SJSA1 (cell line): ENCODE data around the gene C14orf93. TPM values are rescaled to one million over a fixed set of nuclear protein-coding genes. Genes with fewer than 3 reads are reported as not detected.

Source experiments
- DNase-seq, 2 experiments: peaks; one replicate each; pipeline ENCODE4 v3.0.0-alpha.2; 2015 to 2020; ENCODE audit warnings: low spot score in 2 of 2, low read depth in 1 of 2
- H3K27ac ChIP-seq: fragments of 250-450 bp; sonication (Bioruptor Pico); 2 replicates; pipeline ENCODE4 v1.5.1; 2020; ENCODE audit warnings: mild to moderate bottlenecking, moderate library complexity
- H3K27me3 ChIP-seq: fragments of 250-450 bp; sonication (Bioruptor Pico); replicated peaks from 2 replicates; pipeline ENCODE4 v1.5.1; 2020; ENCODE audit warnings: mild to moderate bottlenecking, moderate library complexity
- H3K36me3 ChIP-seq: fragments of 250-450 bp; sonication (Bioruptor Pico); 2 replicates; pipeline ENCODE4 v1.5.1; 2020; ENCODE audit warnings: mild to moderate bottlenecking
- H3K4me1 ChIP-seq: fragments of 250-450 bp; sonication (Bioruptor Pico); replicated peaks from 2 replicates; pipeline ENCODE4 v1.6.1; 2021; ENCODE audit warnings: mild to moderate bottlenecking
- H3K4me3 ChIP-seq: fragments of 250-450 bp; sonication (Bioruptor Pico); 2 replicates; pipeline ENCODE4 v1.5.1; 2020; ENCODE audit warnings: mild to moderate bottlenecking
- H3K9me3 ChIP-seq: fragments of 250-450 bp; sonication (Bioruptor Pico); replicated peaks from 2 replicates; pipeline ENCODE4 v1.5.1; 2020; ENCODE audit warnings: mild to moderate bottlenecking
- total RNA-seq: library from RNA; depleted of rRNA; stranded (reverse); fragments of >200 nt; shearing (Covaris generic); gene quantifications from 2 replicates; pipeline ENCODE4 v1.2.3, GENCODE V29; 2014

Gene C14orf93
- total RNA-seq, 1 experiment from 2014 or later, result 6.5 TPM

- H3K4me1 ChIP-seq, result peaks cover 11% of the 10 kb centered on the region
- peak overlapping the region; percentile 70 for H3K4me3 ChIP-seq
- H3K27ac ChIP-seq, result peak overlapping the region; percentile 98
- no peaks in the 10 kb centered on the region for H3K27me3 ChIP-seq
- H3K9me3 ChIP-seq, result no peaks in the 10 kb centered on the region
- H3K36me3 ChIP-seq, result peaks cover 36% of the 10 kb centered on the region
- no peak for DNase-seq
Measured at GRCh38 chr14:23035303-23036144, 25.6 kb upstream of the C14orf93 start.

GRCh38 chr14:23034498-23035302 lies 24.8 kb upstream of the C14orf93 start, which contains the start of gene PSMB5:
Gene PSMB5, minus strand, starts transcription at chr14:23034900. Its CDS starts 19 bp downstream, at chr14:23034881.
- Histone ChIP-seq H3K4me3 (peak within 1 kb of the TSS; percentile 70), H3K4me1 (peaks cover 11% of the 10 kb centered on the region), H3K27ac (peak within 1 kb of the TSS; percentile 98), H3K36me3 (peaks cover 44% of the 10 kb centered on the region), H3K27me3 (no peaks in the 10 kb centered on the region), H3K9me3 (no peaks in the 10 kb centered on the region)
- DNase-seq, result peak; percentile 86 to 95

GRCh38 chr14:23033801-23034497 lies 24.0 kb upstream of the C14orf93 start:
- H3K36me3 ChIP-seq, result peaks cover 50% of the 10 kb centered on the region
- peaks cover 11% of the 10 kb centered on the region for H3K4me1 ChIP-seq
- no peak for DNase-seq
- H3K9me3 ChIP-seq, result no peaks in the 10 kb centered on the region
- H3K27ac ChIP-seq, result peak overlapping the region; percentile 98
- no peaks in the 10 kb centered on the region for H3K27me3 ChIP-seq
- peak overlapping the region; percentile 70 for H3K4me3 ChIP-seq

DNA sequence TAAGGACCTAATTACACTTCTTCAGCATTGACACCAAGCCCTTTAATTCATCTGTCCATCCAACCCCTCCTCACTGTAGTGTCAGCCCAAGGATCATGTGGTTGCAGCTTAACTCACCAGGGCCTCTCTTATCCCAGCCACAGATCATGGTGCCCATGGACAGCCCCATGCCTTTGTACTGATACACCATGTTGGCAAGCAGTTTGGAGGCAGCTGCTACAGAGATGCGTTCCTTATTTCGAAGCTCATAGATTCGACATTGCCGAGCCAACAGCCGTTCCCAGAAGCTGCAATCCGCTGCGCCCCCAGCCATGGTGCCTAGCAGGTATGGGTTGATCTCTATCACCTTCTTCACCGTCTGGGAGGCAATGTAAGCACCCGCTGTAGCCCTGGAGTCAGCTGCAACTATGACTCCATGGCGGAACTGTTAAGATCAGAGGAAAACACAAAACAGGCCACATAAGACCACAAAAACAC lies 23.3 kb upstream of the C14orf93 start:
- no peaks in the 10 kb centered on the region for H3K9me3 ChIP-seq
- peaks cover 11% of the 10 kb centered on the region for H3K4me1 ChIP-seq
- H3K27me3 ChIP-seq, result no peaks in the 10 kb centered on the region
- no peak for DNase-seq
- H3K4me3 ChIP-seq, result no peak overlapping the region
- peaks cover 57% of the 10 kb centered on the region for H3K36me3 ChIP-seq
- no peak overlapping the region for H3K27ac ChIP-seq

GRCh38 chr14:23030936-23031335 lies 21.0 kb upstream of the C14orf93 start:
- Histone ChIP-seq H3K27me3 (no peaks in the 10 kb centered on the region), H3K27ac (no peak overlapping the region), H3K4me1 (peaks cover 11% of the 10 kb centered on the region), H3K36me3 (peaks cover 69% of the 10 kb centered on the region), H3K9me3 (no peaks in the 10 kb centered on the region), H3K4me3 (no peak overlapping the region)
- DNase-seq, result no peak

DNA sequence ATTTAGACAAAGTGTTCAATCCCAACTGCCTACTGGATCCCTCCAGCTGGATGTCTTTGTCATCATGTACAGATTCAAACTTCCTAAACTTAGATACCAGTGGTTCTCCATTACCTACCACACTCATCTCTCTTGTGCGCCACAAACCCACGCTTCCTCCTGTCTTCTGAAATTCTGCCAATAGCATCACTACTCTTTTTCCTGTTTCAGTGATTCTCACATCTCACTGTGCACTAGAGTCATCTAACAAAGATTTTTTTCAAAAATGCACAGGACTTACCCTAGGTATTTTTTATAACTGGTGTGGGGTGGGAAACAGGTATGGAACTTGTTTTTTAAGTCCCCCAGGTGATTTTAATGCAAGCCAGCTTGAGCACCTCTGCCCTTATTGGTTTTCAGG lies 18.9 kb upstream of the C14orf93 start:
- Histone ChIP-seq H3K36me3 (peaks cover 76% of the 10 kb centered on the region), H3K9me3 (no peaks in the 10 kb centered on the region), H3K27me3 (no peaks in the 10 kb centered on the region), H3K4me3 (no peak overlapping the region), H3K4me1 (peaks cover 6% of the 10 kb centered on the region), H3K27ac (no peak overlapping the region)
- no peak for DNase-seq

GRCh38 chr14:23025151-23025814 lies 15.3 kb upstream of the C14orf93 start:
- peaks cover 41% of the 10 kb centered on the region for H3K36me3 ChIP-seq
- no peaks in the 10 kb centered on the region for H3K27me3 ChIP-seq
- H3K4me1 ChIP-seq, result no peaks in the 10 kb centered on the region
- H3K4me3 ChIP-seq, result no peak overlapping the region
- DNase-seq, result no peak
- no peaks in the 10 kb centered on the region for H3K9me3 ChIP-seq
- no peak overlapping the region for H3K27ac ChIP-seq

DNA sequence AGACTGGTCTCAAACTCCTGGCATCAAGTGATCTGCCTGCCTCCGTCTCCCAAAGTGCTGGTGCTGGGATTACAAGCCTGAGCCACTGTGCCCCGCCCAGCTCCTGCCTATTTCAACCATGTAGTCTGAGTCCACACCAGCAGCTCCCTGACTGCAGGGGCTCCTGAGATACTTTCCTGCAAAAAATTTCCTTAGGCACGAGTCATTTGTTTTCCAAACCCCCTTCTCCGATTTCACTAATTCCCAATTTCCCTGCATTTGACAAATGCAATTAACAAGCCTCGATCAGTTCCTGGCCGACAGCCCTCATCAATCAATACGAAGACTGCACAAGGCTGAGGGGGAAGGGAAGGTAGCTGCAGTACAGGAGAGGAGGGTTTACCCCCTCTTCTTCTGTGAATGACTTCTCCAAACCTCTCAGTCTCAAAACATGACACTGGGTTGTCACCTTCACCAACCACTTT lies 14.7 kb upstream of the C14orf93 start:
- H3K27ac ChIP-seq, result no peak overlapping the region
- H3K4me1 ChIP-seq, result no peaks in the 10 kb centered on the region
- no peaks in the 10 kb centered on the region for H3K27me3 ChIP-seq
- H3K36me3 ChIP-seq, result peaks cover 35% of the 10 kb centered on the region
- no peaks in the 10 kb centered on the region for H3K9me3 ChIP-seq
- no peak for DNase-seq
- no peak overlapping the region for H3K4me3 ChIP-seq

GRCh38 chr14:23023795-23024152 lies 13.8 kb upstream of the C14orf93 start:
- Histone ChIP-seq H3K27ac (no peak overlapping the region), H3K36me3 (peaks cover 28% of the 10 kb centered on the region), H3K4me1 (no peaks in the 10 kb centered on the region), H3K27me3 (no peaks in the 10 kb centered on the region), H3K9me3 (no peaks in the 10 kb centered on the region), H3K4me3 (no peak overlapping the region)
- no peak for DNase-seq

DNA sequence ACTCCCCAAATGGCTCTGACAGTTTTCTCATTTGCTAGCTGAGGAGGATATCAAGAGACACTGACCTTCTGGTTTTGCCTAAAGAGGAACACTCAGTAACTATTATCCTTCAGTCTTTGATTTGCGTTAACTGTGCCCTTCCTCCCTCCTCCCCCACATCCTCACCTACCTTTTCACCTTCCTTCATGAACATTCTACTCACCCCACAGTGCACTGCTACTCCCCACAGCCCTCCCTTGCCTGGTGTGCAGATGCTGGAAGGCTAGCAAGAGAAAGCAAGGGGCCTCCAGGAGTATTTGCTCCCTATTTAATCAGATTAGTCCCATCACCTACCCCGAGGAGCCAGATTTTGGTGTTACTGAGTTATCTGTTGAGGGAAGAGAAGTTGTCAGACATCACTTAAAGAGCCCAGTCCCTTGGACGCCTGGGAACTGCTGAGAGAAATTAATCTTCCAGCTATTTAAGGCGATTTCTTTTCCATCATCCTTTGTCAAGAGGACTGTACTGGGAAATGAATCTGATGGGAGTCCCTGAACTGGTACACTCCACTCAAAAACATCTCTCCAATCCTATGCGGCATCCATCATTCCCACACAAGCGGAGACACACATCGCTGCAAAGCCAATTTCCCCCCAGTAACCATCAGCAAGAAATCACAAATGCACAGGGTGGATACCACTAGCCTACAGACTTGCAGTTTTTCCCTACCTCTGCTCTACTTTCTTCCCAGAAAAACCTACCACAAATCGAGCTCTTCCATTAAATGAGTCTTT lies 13.3 kb upstream of the C14orf93 start:
- no peak for DNase-seq
- H3K27ac ChIP-seq, result no peak overlapping the region
- no peaks in the 10 kb centered on the region for H3K4me1 ChIP-seq
- no peaks in the 10 kb centered on the region for H3K9me3 ChIP-seq
- peaks cover 22% of the 10 kb centered on the region for H3K36me3 ChIP-seq
- H3K4me3 ChIP-seq, result no peak overlapping the region
- no peaks in the 10 kb centered on the region for H3K27me3 ChIP-seq

DNA sequence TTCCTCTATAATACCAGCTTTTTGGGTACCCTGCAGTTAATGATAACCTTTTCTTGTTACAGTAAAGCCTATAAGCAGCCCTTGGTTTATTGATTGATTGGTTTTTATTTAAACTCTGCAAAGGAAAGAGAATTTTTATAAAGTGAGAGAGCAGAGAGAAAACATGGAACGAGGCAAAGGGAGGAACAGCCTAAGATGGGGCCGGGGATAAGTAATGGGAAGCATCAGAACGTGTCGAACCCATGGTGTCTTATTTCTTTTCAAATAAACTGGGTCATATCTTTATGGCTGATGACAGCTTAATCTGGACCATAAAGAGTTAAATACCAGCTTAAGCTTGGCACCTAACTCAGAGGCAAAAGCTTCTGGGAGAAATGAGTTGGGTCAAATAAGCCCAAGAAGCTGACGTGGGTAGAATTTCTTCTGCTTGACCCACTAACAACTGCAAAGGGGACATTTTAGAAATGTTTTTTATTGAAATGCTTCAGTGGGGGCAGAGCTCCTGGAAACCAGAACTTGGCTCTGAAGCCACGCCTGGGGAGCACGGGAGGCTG lies 12.0 kb upstream of the C14orf93 start:
- no peaks in the 10 kb centered on the region for H3K4me1 ChIP-seq
- DNase-seq, result no peak
- no peak overlapping the region for H3K4me3 ChIP-seq
- no peak overlapping the region for H3K27ac ChIP-seq
- no peaks in the 10 kb centered on the region for H3K9me3 ChIP-seq
- H3K27me3 ChIP-seq, result no peaks in the 10 kb centered on the region
- H3K36me3 ChIP-seq, result peaks cover 15% of the 10 kb centered on the region

GRCh38 chr14:23021434-23021833 lies 11.5 kb upstream of the C14orf93 start:
- peaks cover 13% of the 10 kb centered on the region for H3K36me3 ChIP-seq
- peaks cover 1% of the 10 kb centered on the region for H3K4me1 ChIP-seq
- no peaks in the 10 kb centered on the region for H3K27me3 ChIP-seq
- no peaks in the 10 kb centered on the region for H3K9me3 ChIP-seq
- no peak overlapping the region for H3K4me3 ChIP-seq
- no peak for DNase-seq
- no peak overlapping the region for H3K27ac ChIP-seq
